ENCODE results near the gene SPOCK1.

GRCh38 chr5:137466889-137467288 is 32.2 kb downstream of the SPOCK1 start:
- no peak for TF ChIP-seq CTCF (conservative IDR thresholded peaks at IDR 0.05)
- no peak for TF ChIP-seq EZH2 (IDR thresholded peaks at IDR 0.05; ENCODE audit: low read depth)

Data from PC-9 (cell line).